GM21825 (cell line): ENCODE data around the gene CD79A.

Experiments
- ATAC-seq: cut with Tn5 transposase; IDR thresholded peaks from one replicate; pipeline ENCODE4 v1.9.1; 2021; ENCODE audit warnings: mild to moderate bottlenecking, moderate library complexity; ENCODE audit not compliant: unreplicated experiment

CD79A gene

DNA sequence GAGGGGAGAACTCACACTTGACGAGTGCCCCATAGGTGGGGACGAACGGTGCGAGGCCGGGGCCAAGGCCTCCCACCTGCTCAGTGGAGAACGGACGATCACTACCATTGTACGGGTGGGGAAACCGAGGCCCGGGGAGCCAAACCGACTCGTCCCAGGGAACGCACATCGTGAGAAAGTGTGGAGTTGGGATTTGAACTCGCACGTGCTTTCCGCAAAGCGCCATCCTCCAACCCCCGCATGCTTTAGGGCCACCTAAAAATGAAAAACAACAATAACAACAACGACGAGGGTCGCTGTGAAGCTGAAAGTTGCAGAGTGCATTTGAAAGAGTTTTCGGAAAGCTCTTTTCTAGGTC is 6.4 kb downstream of the CD79A start:
- ATAC-seq: no peak

GRCh38 chr19:41883821-41884733 is 7.0 kb downstream of the CD79A start:
- peak; percentile 58 for ATAC-seq

- ATAC-seq: no peak
Measured at GRCh38 chr19:41886761-41887710, 10.0 kb downstream of the CD79A start.

- ATAC-seq: no peak
Measured at GRCh38 chr19:41887711-41888382, 10.8 kb downstream of the CD79A start.

DNA sequence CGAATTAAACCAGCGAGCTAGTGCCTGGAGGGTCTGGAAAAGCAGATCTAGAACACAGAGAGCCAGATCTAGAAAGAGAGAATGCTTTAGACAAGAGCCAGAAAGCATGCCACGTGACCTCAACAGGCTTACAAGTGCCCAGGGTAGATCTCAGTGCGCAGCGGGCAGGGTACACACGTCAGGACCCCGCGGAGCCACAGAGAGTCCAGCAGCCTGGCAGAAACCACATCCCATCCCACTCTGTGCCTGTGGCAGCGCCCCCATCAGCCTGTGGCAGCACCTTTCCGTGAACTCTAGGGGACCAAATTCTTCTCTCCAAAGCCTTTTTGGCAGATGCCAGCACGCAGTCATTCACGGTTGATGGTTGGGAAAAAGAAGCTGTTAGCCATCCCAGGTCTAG is 11.8 kb downstream of the CD79A start:
- no peak for ATAC-seq

DNA sequence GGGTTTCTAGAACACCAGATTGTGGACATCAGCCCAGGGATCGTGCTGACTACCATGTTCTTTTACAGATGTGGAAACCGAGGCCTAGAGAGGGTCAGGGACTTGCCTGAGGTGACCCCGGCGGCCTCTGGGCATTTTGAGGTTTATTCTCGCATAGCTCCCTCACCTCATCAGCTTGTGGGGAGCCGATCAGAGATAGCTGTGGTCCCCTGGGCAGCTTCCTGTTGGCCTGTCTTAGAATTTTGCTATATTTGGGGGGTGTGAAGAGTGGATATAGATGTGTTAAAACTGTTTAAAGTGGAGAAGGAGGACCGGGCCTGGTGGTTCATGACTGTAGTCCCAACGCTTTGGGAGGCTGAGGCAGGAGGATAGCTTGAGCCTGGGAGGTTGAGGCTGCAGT is 12.8 kb downstream of the CD79A start:
- ATAC-seq: no peak

DNA sequence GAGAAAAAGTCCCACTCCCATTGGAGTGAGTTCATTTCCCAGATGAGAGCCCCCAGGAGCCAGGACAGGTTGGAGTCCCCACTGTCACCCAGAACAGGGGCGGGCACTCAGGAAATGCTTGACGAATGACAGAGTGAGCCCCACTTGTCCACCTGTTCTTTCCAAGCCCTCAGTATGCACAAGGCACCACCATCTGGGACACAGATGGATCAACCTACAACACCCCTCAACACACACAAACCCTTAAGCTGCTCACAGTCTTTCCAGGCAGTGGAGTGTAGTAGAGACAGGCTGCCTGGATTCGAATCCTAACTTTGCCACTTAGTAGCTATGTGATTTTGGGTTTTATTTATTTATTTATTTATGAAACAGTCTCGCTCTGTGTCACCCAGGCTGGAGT is 13.9 kb downstream of the CD79A start:
- ATAC-seq: no peak

GRCh38 chr19:41892173-41892902 is 15.3 kb downstream of the CD79A start:
- ATAC-seq: no peak

DNA sequence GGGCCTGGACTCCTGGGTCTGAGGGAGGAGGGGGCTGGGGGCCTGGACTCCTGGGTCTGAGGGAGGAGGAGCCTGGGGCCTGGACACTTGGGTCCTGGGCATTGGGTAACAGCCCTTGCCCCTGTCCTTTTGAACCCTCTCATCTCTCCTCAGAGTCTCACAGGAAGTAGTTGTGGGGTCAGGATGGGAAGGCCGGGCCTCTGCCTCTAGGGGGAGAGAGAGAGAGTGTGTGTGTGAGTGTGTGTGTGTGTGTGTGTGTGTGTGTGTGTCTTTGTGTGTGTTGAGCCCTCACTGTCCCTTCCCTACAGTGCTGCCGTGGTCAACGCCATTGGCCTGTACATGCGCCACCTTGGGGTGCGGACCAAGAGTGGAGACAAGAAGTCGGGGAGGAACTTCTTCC is 16.8 kb downstream of the CD79A start:
- no peak for ATAC-seq

DNA sequence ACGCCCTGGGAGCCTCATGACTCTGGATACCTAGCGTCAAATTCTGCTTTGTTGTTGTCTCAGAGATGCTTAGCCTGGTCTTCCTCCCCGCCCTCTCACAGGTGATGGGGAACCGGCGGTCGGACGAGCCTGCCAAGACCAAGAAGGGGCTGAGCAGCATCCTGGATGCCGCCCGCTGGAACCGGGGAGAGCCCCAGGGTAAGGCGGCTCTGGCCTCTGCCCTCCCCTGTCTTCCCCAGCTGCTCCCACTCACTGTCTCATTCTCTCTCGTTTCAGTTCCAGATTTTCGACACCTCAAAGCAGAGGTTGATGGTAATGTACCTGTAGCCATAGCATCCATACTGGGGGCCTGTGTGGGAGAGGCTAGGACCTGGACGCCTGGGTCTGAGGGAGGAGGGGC is 17.3 kb downstream of the CD79A start:
- no peak for ATAC-seq

DNA sequence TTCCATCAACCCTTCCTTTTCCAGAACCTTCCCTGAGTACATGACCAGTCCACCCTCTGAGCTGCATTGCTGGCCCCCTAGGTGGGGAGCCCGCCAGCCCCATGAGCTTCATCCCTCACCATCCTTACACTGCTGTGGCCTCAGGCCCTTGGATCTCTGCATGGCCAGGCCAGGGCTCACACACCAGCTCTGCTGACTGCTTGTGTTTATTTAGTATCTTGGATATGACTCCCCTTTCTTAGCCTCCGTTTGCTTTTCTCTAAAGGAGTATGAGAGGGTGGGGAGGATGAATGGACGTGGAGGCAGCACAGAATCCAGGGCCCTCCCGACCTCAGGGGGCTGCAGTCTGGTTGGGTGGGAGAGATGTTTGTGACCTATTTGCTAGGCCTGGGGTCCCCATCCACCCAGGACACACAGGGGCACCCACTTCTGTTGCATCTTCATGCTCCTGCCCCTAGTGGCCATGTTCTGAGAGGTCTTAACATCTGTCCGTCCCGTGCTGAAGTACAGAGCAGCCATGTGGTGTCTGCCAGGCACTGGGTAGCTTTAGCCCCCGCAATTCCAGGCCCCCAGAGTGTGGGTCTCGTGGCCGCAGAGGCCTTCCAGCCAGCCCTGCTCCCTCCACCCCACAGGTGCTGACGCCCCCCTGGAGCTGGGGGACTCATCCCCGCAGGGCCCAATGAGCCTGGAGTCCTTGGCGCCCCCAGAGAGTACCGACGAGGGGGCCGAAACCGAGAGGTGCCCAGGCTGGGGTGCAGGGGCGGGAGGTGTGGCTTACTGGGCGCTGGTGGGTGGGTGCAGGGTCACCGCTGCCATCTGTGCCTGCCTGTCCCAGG is 18.9 kb downstream of the CD79A start:
- ATAC-seq: no peak

GRCh38 chr19:41896581-41896942 is 19.5 kb downstream of the CD79A start:
- ATAC-seq: no peak

DNA sequence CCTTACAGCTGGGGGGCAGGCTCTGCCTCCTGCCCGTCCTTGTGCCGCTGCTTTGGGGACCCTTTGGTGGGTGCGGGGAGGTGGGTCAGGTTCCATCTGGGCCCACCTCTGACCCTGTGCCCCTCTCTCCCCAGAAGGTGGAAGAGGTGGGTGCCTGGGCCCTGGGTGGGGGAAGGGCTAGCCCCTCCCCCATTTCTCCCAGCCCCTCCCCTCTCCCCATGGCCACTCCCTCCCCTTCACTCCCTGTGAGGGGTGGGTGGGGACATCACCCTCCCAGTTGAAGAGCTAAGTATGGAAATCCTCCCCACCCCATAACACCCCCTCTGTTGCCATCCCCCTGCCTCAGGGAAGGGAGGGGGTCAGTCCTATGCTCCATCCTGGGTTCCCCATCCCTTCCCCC is 20.1 kb downstream of the CD79A start:
- ATAC-seq: no peak

DNA sequence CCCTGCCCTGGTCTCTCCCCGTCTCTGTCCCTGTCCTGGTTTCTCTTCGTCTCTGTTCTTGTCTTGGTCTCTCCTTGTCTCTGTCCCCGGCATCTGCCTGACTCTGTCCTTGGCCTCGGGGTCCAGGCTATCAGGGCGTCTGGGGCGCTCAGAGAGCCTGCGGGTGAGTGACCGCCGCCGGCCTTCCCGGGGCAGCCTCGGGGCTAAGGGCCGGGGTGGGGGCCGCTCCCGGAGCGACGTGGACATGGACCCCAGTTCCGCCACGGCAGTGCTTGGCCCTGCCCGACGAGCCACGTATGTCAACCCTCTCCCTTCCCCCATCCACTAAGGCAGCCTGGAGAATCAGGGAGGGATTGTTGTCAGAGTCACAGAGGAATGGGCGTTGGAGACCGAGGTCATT is 20.7 kb downstream of the CD79A start:
- ATAC-seq: no peak

- ATAC-seq: no peak
Measured at GRCh38 chr19:41898235-41898634, 21.2 kb downstream of the CD79A start.

DNA sequence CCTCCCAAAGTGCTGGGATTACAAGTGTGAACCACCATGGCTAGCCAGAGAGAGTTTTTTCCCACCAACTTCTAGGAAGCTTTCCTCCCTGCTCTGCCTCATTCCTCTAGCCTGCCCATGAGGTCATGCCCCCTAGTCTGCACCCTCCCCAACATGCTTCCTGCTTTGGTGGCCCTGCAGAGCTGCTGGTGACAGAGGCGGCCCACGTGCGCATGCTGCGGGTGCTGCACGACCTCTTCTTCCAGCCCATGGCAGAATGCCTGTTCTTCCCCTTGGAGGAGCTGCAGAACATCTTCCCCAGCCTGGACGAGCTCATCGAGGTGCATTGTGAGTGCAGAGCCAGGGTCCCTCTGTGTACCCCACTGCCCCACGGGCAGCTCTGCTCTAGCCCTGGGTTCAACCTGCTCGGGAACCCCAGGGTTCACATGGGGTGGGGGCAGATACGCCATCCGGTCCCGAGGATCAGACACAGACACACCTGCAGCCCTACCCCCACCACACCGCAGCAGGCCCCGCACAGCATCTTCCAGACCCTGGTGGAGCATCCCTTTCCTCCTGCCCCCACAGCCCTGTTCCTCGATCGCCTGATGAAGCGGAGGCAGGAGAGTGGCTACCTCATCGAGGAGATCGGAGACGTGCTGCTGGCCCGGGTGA is 24.8 kb downstream of the CD79A start:
- no peak for ATAC-seq

DNA sequence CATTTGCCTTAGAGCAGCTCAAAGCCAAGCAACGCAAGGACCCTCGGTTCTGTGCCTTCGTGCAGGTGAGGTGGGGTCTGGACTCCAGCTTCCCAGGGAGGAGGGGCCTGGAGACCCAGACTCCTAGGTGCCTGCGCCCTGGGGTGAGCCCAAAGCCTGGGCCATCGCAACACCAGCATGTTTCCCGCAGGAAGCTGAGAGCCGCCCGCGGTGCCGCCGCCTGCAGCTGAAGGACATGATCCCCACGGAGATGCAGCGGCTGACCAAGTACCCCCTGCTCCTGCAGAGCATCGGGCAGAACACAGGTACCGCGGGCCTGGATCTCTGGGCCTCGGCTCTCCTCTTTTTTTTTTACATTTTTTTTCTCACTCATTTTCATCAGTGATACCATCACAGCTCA is 25.5 kb downstream of the CD79A start:
- no peak for ATAC-seq

- ATAC-seq: no peak
Measured at GRCh38 chr19:41903193-41903953, 26.3 kb downstream of the CD79A start.
